ENCODE results near the gene TIMM8B.
"Not testable (repeated sequence)": the region's sequence is repeated elsewhere in the genome, so short reads cannot be mapped to it uniquely, and the experiment has no call there.

The TIMM8B gene

GRCh38 chr11:112073941-112074811, 12.4 kb downstream of the TIMM8B start, which contains the start of the genes NKAPD1 and PIH1D2:
NKAPD1 (plus strand) TSS chr11:112074299; CDS start chr11:112075575, 1,276 bp downstream.
PIH1D2 (minus strand) TSS chr11:112074017; CDS start chr11:112073174, 843 bp downstream.
- DNase-seq = peak; percentile 89

DNA sequence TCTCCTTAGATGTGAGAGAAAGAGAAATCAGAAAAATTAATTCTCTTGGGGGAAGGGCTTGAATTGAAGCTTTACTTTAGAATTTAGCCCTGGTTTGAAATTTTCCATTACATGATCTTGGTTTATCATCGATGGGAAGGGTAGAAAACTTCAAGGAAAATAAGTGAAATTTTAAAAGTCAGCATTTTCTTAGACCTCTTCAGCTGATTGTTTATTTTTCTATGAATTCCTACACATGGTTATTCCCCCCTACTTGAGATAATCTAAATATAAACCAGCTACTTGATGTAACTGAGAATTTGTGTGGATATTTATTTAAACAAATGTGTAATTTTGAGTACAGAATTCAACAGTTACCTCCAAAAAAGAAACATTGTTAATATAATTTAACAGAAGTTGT, 23.6 kb downstream of the TIMM8B start:
- no peak for DNase-seq

GRCh38 chr11:112058103-112058502, 28.5 kb downstream of the TIMM8B start:
- DNase-seq = no peak

GRCh38 chr11:112057170-112057569, 29.4 kb downstream of the TIMM8B start:
- no peak for DNase-seq

GRCh38 chr11:112051768-112052167, 34.8 kb downstream of the TIMM8B start:
- no peak for DNase-seq

- no peak for DNase-seq
Observed at GRCh38 chr11:112050721-112051120, 35.8 kb downstream of the TIMM8B start.

DNA sequence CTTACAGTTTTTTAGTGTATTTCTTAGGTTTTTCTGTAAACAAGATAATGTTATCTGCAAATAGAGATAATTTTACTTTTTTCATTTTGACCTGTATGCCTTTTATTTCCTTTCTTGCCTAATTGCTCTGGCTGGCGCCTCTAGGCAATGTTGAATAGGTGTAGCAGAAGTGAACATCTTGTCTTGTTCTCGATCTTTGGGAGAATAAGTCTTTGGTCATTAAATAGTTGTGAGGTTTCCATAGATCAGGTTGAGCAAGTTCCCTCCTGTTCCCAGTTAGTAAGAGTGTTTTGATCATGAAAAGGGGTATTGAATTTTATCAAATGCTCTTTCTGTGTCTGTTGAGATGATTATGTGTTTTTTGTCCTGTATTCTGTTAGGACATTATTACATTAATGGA, 36.8 kb downstream of the TIMM8B start:
- no peak for DNase-seq

DNA sequence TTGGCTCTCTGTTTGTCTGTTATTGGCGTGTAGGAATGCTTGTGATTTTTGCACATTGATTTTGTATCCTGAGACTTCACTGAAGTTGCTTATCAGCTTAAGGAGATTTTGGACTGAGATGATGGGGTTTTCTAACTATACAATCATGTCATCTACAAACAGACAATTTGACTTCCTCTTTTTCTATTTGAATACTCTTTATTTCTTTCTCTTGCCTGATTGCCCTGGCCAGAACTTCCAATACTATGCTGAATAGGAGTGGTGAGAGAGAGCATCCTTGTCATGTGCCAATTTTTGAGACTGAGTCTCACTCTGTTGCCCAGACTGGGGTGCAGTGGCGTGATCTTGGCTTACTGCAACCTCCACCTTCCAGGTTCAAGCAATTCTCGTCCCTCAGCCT, 38.3 kb downstream of the TIMM8B start:
- not testable (repeated sequence) for DNase-seq

DNA sequence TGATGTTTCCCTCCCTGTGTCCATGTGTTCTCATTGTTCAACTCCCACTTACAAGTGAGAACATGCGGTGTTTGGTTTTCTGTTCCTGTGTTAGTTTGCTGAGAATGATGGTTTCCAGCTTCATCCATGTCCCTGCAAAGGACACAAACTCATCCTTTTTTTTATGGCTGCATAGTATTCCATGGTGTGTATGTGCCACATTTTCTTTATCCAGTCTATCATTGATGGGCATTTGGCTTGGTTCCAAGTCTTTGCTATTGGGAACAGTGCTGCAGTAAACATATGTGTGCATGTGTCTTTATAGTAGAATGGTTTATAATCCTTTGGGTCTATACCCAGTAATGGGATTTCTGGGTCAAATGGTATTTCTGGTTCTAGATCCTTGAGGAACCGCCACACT, 39.9 kb downstream of the TIMM8B start:
- not testable (repeated sequence) for DNase-seq

DNA sequence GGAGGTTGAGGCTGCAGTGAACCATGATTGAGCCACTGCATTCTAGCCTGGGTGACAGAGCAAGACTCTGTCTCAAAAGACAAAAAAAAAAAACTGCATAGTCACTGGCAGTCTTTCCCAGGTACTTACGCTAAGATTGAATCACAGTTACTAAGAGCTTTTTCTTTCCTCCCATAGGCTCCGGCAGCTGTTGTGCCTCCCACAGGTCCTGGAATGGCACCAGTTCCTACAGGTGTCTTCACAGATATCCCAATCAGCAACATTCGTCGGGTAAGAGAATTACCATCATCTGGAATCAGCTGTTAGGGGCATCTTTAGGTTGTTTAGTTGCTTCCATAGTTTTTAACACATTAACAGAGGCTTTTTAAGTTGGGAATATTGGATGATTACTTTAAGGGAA, 41.6 kb downstream of the TIMM8B start:
- no peak for DNase-seq

DNA sequence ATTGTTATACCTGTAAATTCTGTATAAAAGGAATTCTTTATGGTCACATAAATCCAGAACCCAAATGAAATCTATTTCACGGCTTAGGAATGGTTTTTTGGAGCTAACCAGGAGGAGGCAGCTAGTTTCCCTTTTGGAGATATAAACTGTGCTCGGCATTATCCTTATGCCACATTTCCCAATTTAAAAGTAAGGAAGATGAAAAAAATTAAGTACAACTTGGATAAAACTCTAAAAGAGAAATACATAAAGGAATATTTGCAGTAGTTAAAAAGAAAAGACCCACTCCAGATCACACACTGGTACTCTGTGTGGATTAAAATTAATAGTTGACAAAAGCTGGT, 43.6 kb downstream of the TIMM8B start:
- no peak for DNase-seq

GRCh38 chr11:112042161-112042960, 44.2 kb downstream of the TIMM8B start:
- no peak for DNase-seq

DNA sequence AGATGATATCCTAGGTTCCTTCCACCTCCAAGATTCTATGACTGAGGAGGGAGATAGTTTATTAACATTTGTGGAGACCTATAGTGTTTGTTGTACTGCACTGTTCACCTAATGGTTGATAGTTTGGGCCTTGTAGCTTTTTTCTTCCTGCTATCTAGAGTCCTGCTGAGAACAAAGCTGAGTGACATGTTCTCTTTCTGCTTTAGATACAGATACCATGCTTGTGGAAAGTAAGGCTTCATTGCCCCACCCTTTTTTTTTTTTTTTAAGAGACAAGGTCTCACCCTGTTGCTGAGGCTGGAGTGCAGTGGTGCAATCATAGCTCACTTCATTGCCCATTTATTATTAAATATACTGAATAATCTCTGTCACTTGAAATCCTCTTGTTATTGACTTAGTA, 49.0 kb downstream of the TIMM8B start:
- no peak for DNase-seq
